ENCODE results near the gene NR4A3. TPM values are rescaled to one million over a fixed set of nuclear protein-coding genes. Genes with fewer than 3 reads are reported as not detected.
A peak's percentile ranks its signal among the peaks of the same experiment; 100 is the strongest.

The NR4A3 gene
- total and polyA plus RNA-seq, 8 donors, result 0.32 to 6.2 (median 0.76) TPM

GRCh38 chr9:99796231-99796630 is 25.5 kb upstream of the NR4A3 start:
- Histone ChIP-seq H3K27me3 (no peaks in the 10 kb centered on the region), H3K4me3 (no peak overlapping the region), H3K9me3 (no peaks in the 10 kb centered on the region), H3K27ac (no peak overlapping the region), H3K4me1 (no peaks in the 10 kb centered on the region), H3K36me3 (no peaks in the 10 kb centered on the region)
- TF ChIP-seq, protein P1, sequence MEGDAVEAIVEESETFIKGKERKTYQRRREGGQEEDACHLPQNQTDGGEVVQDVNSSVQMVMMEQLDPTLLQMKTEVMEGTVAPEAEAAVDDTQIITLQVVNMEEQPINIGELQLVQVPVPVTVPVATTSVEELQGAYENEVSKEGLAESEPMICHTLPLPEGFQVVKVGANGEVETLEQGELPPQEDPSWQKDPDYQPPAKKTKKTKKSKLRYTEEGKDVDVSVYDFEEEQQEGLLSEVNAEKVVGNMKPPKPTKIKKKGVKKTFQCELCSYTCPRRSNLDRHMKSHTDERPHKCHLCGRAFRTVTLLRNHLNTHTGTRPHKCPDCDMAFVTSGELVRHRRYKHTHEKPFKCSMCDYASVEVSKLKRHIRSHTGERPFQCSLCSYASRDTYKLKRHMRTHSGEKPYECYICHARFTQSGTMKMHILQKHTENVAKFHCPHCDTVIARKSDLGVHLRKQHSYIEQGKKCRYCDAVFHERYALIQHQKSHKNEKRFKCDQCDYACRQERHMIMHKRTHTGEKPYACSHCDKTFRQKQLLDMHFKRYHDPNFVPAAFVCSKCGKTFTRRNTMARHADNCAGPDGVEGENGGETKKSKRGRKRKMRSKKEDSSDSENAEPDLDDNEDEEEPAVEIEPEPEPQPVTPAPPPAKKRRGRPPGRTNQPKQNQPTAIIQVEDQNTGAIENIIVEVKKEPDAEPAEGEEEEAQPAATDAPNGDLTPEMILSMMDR (IDR thresholded peaks at IDR 0.05), result no peak
- no peak for DNase-seq
- no peak for ATAC-seq
- intact Hi-C loops (cut with DNase I), result no loop called here

- Histone ChIP-seq H3K27ac (no peak overlapping the region), H3K27me3 (no peaks in the 10 kb centered on the region), H3K9me3 (no peaks in the 10 kb centered on the region), H3K36me3 (no peaks in the 10 kb centered on the region), H3K4me1 (no peaks in the 10 kb centered on the region), H3K4me3 (no peak overlapping the region)
- ATAC-seq, result no peak
- intact Hi-C loops (cut with DNase I), result no loop called here
- TF ChIP-seq, protein P1 (IDR thresholded peaks at IDR 0.05), result no peak
- DNase-seq, result no peak
Measured at GRCh38 chr9:99801775-99802174, 19.9 kb upstream of the NR4A3 start.

DNA sequence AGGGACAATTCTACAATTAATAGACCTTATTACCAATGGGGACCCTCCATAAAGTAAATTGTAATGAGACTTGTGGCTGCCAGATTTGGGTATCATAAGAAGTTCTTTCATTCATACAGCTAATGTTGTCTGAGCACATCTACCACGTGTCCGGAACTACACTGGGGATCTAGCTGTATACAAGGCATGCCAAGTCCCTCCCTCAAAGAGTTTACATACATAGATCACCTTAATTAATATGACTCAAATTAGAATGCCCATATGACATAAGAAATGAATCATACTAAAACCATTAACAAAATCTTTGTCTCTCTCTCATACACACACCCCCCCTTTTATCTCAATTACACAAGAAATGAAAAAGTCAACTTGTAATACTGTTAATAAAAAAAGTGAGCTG is 18.0 kb upstream of the NR4A3 start:
- H3K4me1 ChIP-seq, result peaks cover 7 to 9% of the 10 kb centered on the region in 2 donors
- ATAC-seq (no peak), DNase-seq (no peak)
- TF ChIP-seq, protein P1 (IDR thresholded peaks at IDR 0.05), result no peak
- no peak overlapping the region for H3K4me3 ChIP-seq
- H3K27ac ChIP-seq, result no peak overlapping the region
- intact Hi-C loops (cut with DNase I), result no loop called here
- no peaks in the 10 kb centered on the region for H3K9me3 ChIP-seq
- H3K27me3 ChIP-seq, result no peaks in the 10 kb centered on the region
- no peaks in the 10 kb centered on the region for H3K36me3 ChIP-seq

DNA sequence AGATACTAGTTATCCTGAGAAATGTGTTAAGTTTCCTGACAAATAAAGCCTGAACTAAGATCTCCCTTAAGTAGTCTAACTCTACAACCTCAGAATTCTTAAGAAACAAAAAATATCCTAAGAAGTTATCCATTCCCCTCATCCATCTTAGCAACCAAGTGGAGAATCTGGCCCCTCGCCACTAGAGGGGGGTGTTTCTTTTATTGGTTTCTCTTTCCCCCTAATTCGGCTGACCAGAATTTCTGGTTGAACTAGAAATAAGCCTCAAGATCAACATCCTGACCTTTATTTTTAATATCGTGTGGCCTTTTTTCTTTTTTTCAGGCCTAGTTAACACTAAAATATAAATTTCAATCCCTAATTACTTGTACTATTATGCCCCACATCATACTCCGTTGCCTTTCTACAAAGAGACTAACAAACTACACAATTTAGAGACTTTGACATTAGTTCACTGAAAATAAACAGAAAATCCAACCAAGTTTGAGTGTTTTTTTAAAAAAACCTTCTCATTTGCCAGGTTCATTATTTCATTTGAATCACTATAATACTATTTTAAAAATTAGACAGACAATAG is 14.3 kb upstream of the NR4A3 start:
- ATAC-seq, result peak; percentile 86

GRCh38 chr9:99807956-99808355 is 13.7 kb upstream of the NR4A3 start:
- H3K27ac ChIP-seq, result no peak overlapping the region
- DNase-seq (no peak), ATAC-seq (no peak)
- intact Hi-C loops (cut with DNase I), result no loop called here
- TF ChIP-seq, protein P1 (IDR thresholded peaks at IDR 0.05), result no peak
- H3K27me3 ChIP-seq, result no peaks in the 10 kb centered on the region
- H3K4me3 ChIP-seq, result no peak overlapping the region
- peaks cover 7 to 10% of the 10 kb centered on the region in 2 donors for H3K4me1 ChIP-seq
- no peaks in the 10 kb centered on the region for H3K9me3 ChIP-seq
- no peaks in the 10 kb centered on the region for H3K36me3 ChIP-seq

More for the DNA sequence above, 14.3 kb upstream of the NR4A3 start:
- no peaks in the 10 kb centered on the region for H3K36me3 ChIP-seq
- H3K27ac ChIP-seq, result no peak overlapping the region
- TF ChIP-seq, protein P1 (IDR thresholded peaks at IDR 0.05), result peak; percentile 81 to 83
- H3K4me1 ChIP-seq, result peaks cover 7 to 10% of the 10 kb centered on the region in 2 donors
- DNase-seq, result peak in 3 of 4 donors; percentile 41 to 80 (median 47)
- intact Hi-C loops (cut with DNase I), result no loop called here
- H3K27me3 ChIP-seq, result no peaks in the 10 kb centered on the region
- no peak overlapping the region for H3K4me3 ChIP-seq
- H3K9me3 ChIP-seq, result no peaks in the 10 kb centered on the region

Data from left lung (tissue), 10 donors.